ENCODE data around the gene SDC1. TPM values are rescaled to one million over a fixed set of nuclear protein-coding genes. Genes with fewer than 3 reads are reported as not detected.

The SDC1 gene
- total and polyA plus RNA-seq, 2 of the 8 experiments (the other 6 are each of a cell fraction or from before 2014, with no cell fraction given), result 45.3 to 73.3 TPM

- Histone ChIP-seq H4K5ac (ENCODE audit: insufficient read length, low read depth, low read length) (no peak overlapping the region), H3K18ac (ENCODE audit: extremely low read depth, low read length) (no peak overlapping the region), H3K56ac (replicated peaks; ENCODE audit: insufficient read length, low read depth, low read length) (peak overlapping the region; percentile 19), H2AFZ (ENCODE audit: low read length) (no peak overlapping the region), H3K36me3 (ENCODE audit: control insufficient read depth in 2 of 4, insufficient read depth in 4 of 4, low read length in 3 of 4) (no peaks in the 10 kb centered on the region), H4K8ac (ENCODE audit: extremely low read depth, insufficient read depth, low read length) (no peak overlapping the region), H2BK20ac (ENCODE audit: low read length) (no peak overlapping the region), H3K23ac (ENCODE audit: insufficient read length) (no peak overlapping the region), H3K9ac (replicated peaks in 1 of 4; ENCODE audit: extremely low read depth in 1 of 4, low read depth in 3 of 4, low read length in 3 of 4) (no peak overlapping the region), H3K9me3 (ENCODE audit: insufficient read depth in 2 of 2, low read depth in 1 of 2, low read length in 1 of 2) (no peaks in the 10 kb centered on the region), H3K79me1 (ENCODE audit: low read depth, low read length) (no peaks in the 10 kb centered on the region), H3K4me1 (replicated peaks in 1 of 4; ENCODE audit: control insufficient read depth in 3 of 4, insufficient read depth in 4 of 4, low read length in 3 of 4) (peaks cover 0 to 7% (median 0%) of the 10 kb centered on the region in 4 experiments; a peak in 1 of 7 replicates), H3K23me2 (ENCODE audit: low read depth, low read length) (no peaks in the 10 kb centered on the region), H3K4ac (replicated peaks; ENCODE audit: insufficient read length, low read depth, low read length) (no peak overlapping the region), H3K14ac (ENCODE audit: insufficient read length) (no peak overlapping the region), H2BK12ac (ENCODE audit: low read depth, low read length) (no peak overlapping the region), H3K4me3 (ENCODE audit: extremely low read depth in 1 of 4, insufficient read depth in 2 of 4, low read depth in 3 of 4, low read length in 4 of 4) (no peak overlapping the region), H3K27me3 (replicated peaks in 1 of 4; ENCODE audit: control insufficient read depth in 3 of 4, extremely low read depth in 1 of 4, insufficient read depth in 3 of 4, low read length in 3 of 4) (no peaks in the 10 kb centered on the region), H4K20me1 (replicated peaks in 1 of 2; ENCODE audit: control insufficient read depth in 1 of 2, insufficient read depth in 2 of 2, low read length in 2 of 2) (no peaks in the 10 kb centered on the region), H2BK5ac (ENCODE audit: low read depth, low read length) (peak overlapping the region; percentile 63; the same call in 1 of the 2 replicates), H2BK120ac (replicated peaks; ENCODE audit: low read depth, low read length) (no peak overlapping the region), H2AK5ac (ENCODE audit: low read depth, low read length) (no peak overlapping the region), H2BK15ac (ENCODE audit: low read length) (peak overlapping the region; percentile 25; the same call in 1 of the 2 replicates), H4K91ac (replicated peaks; ENCODE audit: insufficient read length, low read length) (no peak overlapping the region), H3K79me2 (ENCODE audit: control insufficient read depth in 1 of 2, insufficient read depth in 2 of 2, low read length in 2 of 2) (no peaks in the 10 kb centered on the region), H3K27ac (ENCODE audit: low read depth, low read length) (no peak overlapping the region), H3K4me2 (ENCODE audit: insufficient read depth in 1 of 2, low read depth in 2 of 2, low read length in 2 of 2) (no peak overlapping the region)
- FAIRE-seq (no peak), DNase-seq (ENCODE audit: low read depth in 1 of 2, low spot score in 2 of 2) (no peak)
- POLR2A ChIA-PET (ENCODE audit: partially characterized antibody), result no interaction called here
- 94% methylated on average over 14 of the region's 14 CpGs; no CpG with 5 or more reads in 1 of the 2 experiments for WGBS, 2 experiments (ENCODE audit: extremely low coverage in 1 of 2, insufficient coverage in 1 of 2, insufficient read length in 1 of 2, insufficient replicate concordance in 2 of 2, low coverage in 1 of 2, low lambda C conversion rate in 2 of 2, missing lambda C conversion rate in 1 of 2)
- CTCF ChIA-PET (ENCODE audit: partially characterized antibody), result interaction anchor here (0.9 to 17.4 kb wide), 9 partner anchors 8 to 163 kb away, joined by 3 to 163 read pairs (median 5); no protein-coding TSS in a partner anchor
- TF ChIP-seq EZH2 (IDR thresholded peaks at IDR 0.05; ENCODE audit: low read depth, low read length, severe bottlenecking) (no peak), BACH1 (IDR thresholded peaks at IDR 0.05; ENCODE audit: low read length) (no peak), KDM1A (IDR thresholded peaks at IDR 0.05; ENCODE audit: borderline replicate concordance, low read length) (no peak), USF2 (IDR thresholded peaks at IDR 0.05; ENCODE audit: low read length) (no peak), TCF12 (IDR thresholded peaks at IDR 0.05; ENCODE audit: low read depth, low read length) (no peak), SP2 (IDR thresholded peaks at IDR 0.05; ENCODE audit: low read length) (no peak)
These were observed 46.7 kb downstream of the SDC1 start for GRCh38 chr2:20178249-20178607.
